ENCODE measurements around the gene BCL2L1. TPM values are rescaled to one million over a fixed set of nuclear protein-coding genes. Genes with fewer than 3 reads are reported as not detected.
A peak's percentile ranks its signal among the peaks of the same experiment; 100 is the strongest.
"Not testable (repeated sequence)": the region's sequence is repeated elsewhere in the genome, so short reads cannot be mapped to it uniquely, and the experiment has no call there.

BCL2L1 gene
- total RNA-seq, 1 donor from 2014 or later, result 313 TPM

- Mint-ChIP-seq H3K36me3 (ENCODE audit: low read depth) (peaks cover 50% of the 10 kb centered on the region), H3K27ac (no peak overlapping the region), H3K27me3 (ENCODE audit: low read depth) (no peaks in the 10 kb centered on the region), H3K9me3 (no peaks in the 10 kb centered on the region), H3K4me1 (ENCODE audit: low read depth) (peaks cover 26% of the 10 kb centered on the region), H3K4me3 (ENCODE audit: low read depth) (no peak overlapping the region)
- DNase-seq (ENCODE audit: low spot score), result no peak
- intact Hi-C loops (cut with micrococcal nuclease), result no loop called here
Measured at GRCh38 chr20:31747640-31748039, 25.0 kb upstream of the BCL2L1 start.

GRCh38 chr20:31747028-31747427, 24.4 kb upstream of the BCL2L1 start:
- H3K27me3 Mint-ChIP-seq (ENCODE audit: low read depth); intact Hi-C loops (cut with micrococcal nuclease); H3K27ac Mint-ChIP-seq; DNase-seq (ENCODE audit: low spot score); H3K9me3 Mint-ChIP-seq; H3K4me3 Mint-ChIP-seq (ENCODE audit: low read depth): not testable (repeated sequence)
- H3K4me1 Mint-ChIP-seq (ENCODE audit: low read depth), result peaks cover 27% of the 10 kb centered on the region
- peaks cover 50% of the 10 kb centered on the region for H3K36me3 Mint-ChIP-seq (ENCODE audit: low read depth)

- H3K27ac Mint-ChIP-seq, result peak overlapping the region; percentile 40
- H3K9me3 Mint-ChIP-seq, result no peaks in the 10 kb centered on the region
- H3K4me1 Mint-ChIP-seq (ENCODE audit: low read depth), result peaks cover 29% of the 10 kb centered on the region
- intact Hi-C loops (cut with micrococcal nuclease), result no loop called here
- peaks cover 51% of the 10 kb centered on the region for H3K36me3 Mint-ChIP-seq (ENCODE audit: low read depth)
- DNase-seq (ENCODE audit: low spot score), result no peak
- no peaks in the 10 kb centered on the region for H3K27me3 Mint-ChIP-seq (ENCODE audit: low read depth)
- H3K4me3 Mint-ChIP-seq (ENCODE audit: low read depth), result no peak overlapping the region
Measured at GRCh38 chr20:31746068-31746878, 23.6 kb upstream of the BCL2L1 start.

- Mint-ChIP-seq H3K4me1 (ENCODE audit: low read depth) (peaks cover 6% of the 10 kb centered on the region), H3K9me3 (no peaks in the 10 kb centered on the region)
Measured at GRCh38 chr20:31740656-31741323, 18.1 kb upstream of the BCL2L1 start.

GRCh38 chr20:31740208-31740607, 17.5 kb upstream of the BCL2L1 start:
- no peak overlapping the region for H3K27ac Mint-ChIP-seq
- no peak overlapping the region for H3K4me3 Mint-ChIP-seq (ENCODE audit: low read depth)
- no peaks in the 10 kb centered on the region for H3K27me3 Mint-ChIP-seq (ENCODE audit: low read depth)
- no peaks in the 10 kb centered on the region for H3K9me3 Mint-ChIP-seq
- intact Hi-C loops (cut with micrococcal nuclease), result loop anchor here (1.0 kb wide), 1 partner anchor 23 kb away; no protein-coding TSS in a partner anchor
- peaks cover 4% of the 10 kb centered on the region for H3K4me1 Mint-ChIP-seq (ENCODE audit: low read depth)
- H3K36me3 Mint-ChIP-seq (ENCODE audit: low read depth), result peaks cover 13% of the 10 kb centered on the region
- DNase-seq (ENCODE audit: low spot score), result no peak

More at GRCh38 chr20:31740656-31741323, 18.1 kb upstream of the BCL2L1 start:
- Mint-ChIP-seq H3K4me3 (ENCODE audit: low read depth) (no peak overlapping the region), H3K27ac (no peak overlapping the region), H3K36me3 (ENCODE audit: low read depth) (peaks cover 17% of the 10 kb centered on the region), H3K27me3 (ENCODE audit: low read depth) (no peaks in the 10 kb centered on the region)
- DNase-seq (ENCODE audit: low spot score), result no peak
- intact Hi-C loops (cut with micrococcal nuclease), result loop anchor here (1.0 kb wide), 1 partner anchor 23 kb away; no protein-coding TSS in a partner anchor

- Mint-ChIP-seq H3K27me3 (ENCODE audit: low read depth) (no peaks in the 10 kb centered on the region), H3K36me3 (ENCODE audit: low read depth) (peaks cover 6% of the 10 kb centered on the region)
- intact Hi-C loops (cut with micrococcal nuclease), result loop anchor here (1.0 kb wide), 1 partner anchor 16 kb away; no protein-coding TSS in a partner anchor
Measured at GRCh38 chr20:31739550-31739977, 16.9 kb upstream of the BCL2L1 start.

GRCh38 chr20:31738729-31739549, 16.3 kb upstream of the BCL2L1 start, which contains the start of gene TPX2:
Gene TPX2, plus strand, starts transcription at chr20:31739290. Its CDS starts 18,187 bp downstream, at chr20:31757477.
- H3K9me3 Mint-ChIP-seq, result no peaks in the 10 kb centered on the region
- peak; percentile 81 for DNase-seq (ENCODE audit: low spot score)
- peaks cover 3% of the 10 kb centered on the region for H3K36me3 Mint-ChIP-seq (ENCODE audit: low read depth)
- H3K4me3 Mint-ChIP-seq (ENCODE audit: low read depth), result no peak within 1 kb of the TSS
- H3K27me3 Mint-ChIP-seq (ENCODE audit: low read depth), result no peaks in the 10 kb centered on the region
- intact Hi-C loops (cut with micrococcal nuclease), result loop anchor here (1.0 kb wide), 1 partner anchor 16 kb away; no protein-coding TSS in a partner anchor
- H3K27ac Mint-ChIP-seq, result no peak within 1 kb of the TSS
- H3K4me1 Mint-ChIP-seq (ENCODE audit: low read depth), result peaks cover 4% of the 10 kb centered on the region

More at GRCh38 chr20:31739550-31739977, 16.9 kb upstream of the BCL2L1 start:
- Mint-ChIP-seq H3K27ac (no peak overlapping the region), H3K9me3 (no peaks in the 10 kb centered on the region), H3K4me1 (ENCODE audit: low read depth) (peaks cover 4% of the 10 kb centered on the region), H3K4me3 (ENCODE audit: low read depth) (no peak overlapping the region)
- no peak for DNase-seq (ENCODE audit: low spot score)

GRCh38 chr20:31731321-31731717, 8.7 kb upstream of the BCL2L1 start:
- Mint-ChIP-seq H3K4me1 (ENCODE audit: low read depth) (peaks cover 5% of the 10 kb centered on the region), H3K27me3 (ENCODE audit: low read depth) (no peaks in the 10 kb centered on the region), H3K4me3 (ENCODE audit: low read depth) (no peak overlapping the region), H3K9me3 (no peaks in the 10 kb centered on the region), H3K36me3 (ENCODE audit: low read depth) (no peaks in the 10 kb centered on the region), H3K27ac (no peak overlapping the region)
- no peak for DNase-seq (ENCODE audit: low spot score)
- intact Hi-C loops (cut with micrococcal nuclease), result no loop called here

- Mint-ChIP-seq H3K27me3 (ENCODE audit: low read depth) (no peaks in the 10 kb centered on the region), H3K4me3 (ENCODE audit: low read depth) (peak overlapping the region; percentile 97), H3K9me3 (no peaks in the 10 kb centered on the region), H3K27ac (peak overlapping the region; percentile 97), H3K4me1 (ENCODE audit: low read depth) (peaks cover 14% of the 10 kb centered on the region), H3K36me3 (ENCODE audit: low read depth) (peaks cover 46% of the 10 kb centered on the region)
- intact Hi-C loops (cut with micrococcal nuclease), result loop anchor here (1.0 to 10.0 kb wide), 6 partner anchors 16 to 209 kb away; partner anchors contain the start of genes HM13, ID1 and TPX2
- peak; percentile 96 for DNase-seq (ENCODE audit: low spot score)
Measured at GRCh38 chr20:31723319-31724078, 831 bp upstream of the BCL2L1 start.

GRCh38 chr20:31723069-31723318, 326 bp upstream of the BCL2L1 start:
- peaks cover 50% of the 10 kb centered on the region for H3K36me3 Mint-ChIP-seq (ENCODE audit: low read depth)
- H3K27me3 Mint-ChIP-seq (ENCODE audit: low read depth), result no peaks in the 10 kb centered on the region
- peak overlapping the region; percentile 97 for H3K4me3 Mint-ChIP-seq (ENCODE audit: low read depth)
- intact Hi-C loops (cut with micrococcal nuclease), result loop anchor here (1.0 to 10.0 kb wide), 5 partner anchors 16 to 208 kb away; partner anchors contain the start of genes HM13, ID1 and TPX2
- peak overlapping the region; percentile 97 for H3K27ac Mint-ChIP-seq
- H3K4me1 Mint-ChIP-seq (ENCODE audit: low read depth), result peaks cover 14% of the 10 kb centered on the region
- H3K9me3 Mint-ChIP-seq, result no peaks in the 10 kb centered on the region
- no peak for DNase-seq (ENCODE audit: low spot score)

- intact Hi-C loops (cut with micrococcal nuclease), result loop anchor here (1.0 to 10.0 kb wide), 5 partner anchors 22 to 207 kb away; partner anchors contain the start of genes HM13 and ID1
- Mint-ChIP-seq H3K9me3 (no peaks in the 10 kb centered on the region), H3K4me3 (ENCODE audit: low read depth) (peak overlapping the region; percentile 97), H3K36me3 (ENCODE audit: low read depth) (peaks cover 63% of the 10 kb centered on the region), H3K4me1 (ENCODE audit: low read depth) (peaks cover 22% of the 10 kb centered on the region), H3K27me3 (ENCODE audit: low read depth) (no peaks in the 10 kb centered on the region), H3K27ac (peak overlapping the region; percentile 97)
- DNase-seq (ENCODE audit: low spot score), result no peak
Measured at GRCh38 chr20:31721408-31722256, 1.0 kb downstream of the BCL2L1 start.
